Measurements from ENCODE around the gene CCDC177. TPM values are rescaled to one million over a fixed set of nuclear protein-coding genes. Genes with fewer than 3 reads are reported as not detected.

CCDC177 gene
- total RNA-seq, 1 donor from 2014 or later = 3.4 TPM

GRCh38 chr14:69543341-69544115 is 31.1 kb downstream of the CCDC177 start:
- Mint-ChIP-seq H3K36me3 (no peaks in the 10 kb centered on the region), H3K9me3 (peaks cover 6% of the 10 kb centered on the region), H3K4me1 (ENCODE audit: unreplicated experiment) (no peaks in the 10 kb centered on the region), H3K27ac (no peak overlapping the region), H3K4me3 (no peak overlapping the region), H3K27me3 (peaks cover 34% of the 10 kb centered on the region)
- TF ChIP-seq CTCF (conservative IDR thresholded peaks at IDR 0.05) = no peak
- no peak for DNase-seq (ENCODE audit: extremely low spot score, unreplicated experiment)

GRCh38 chr14:69542311-69542710 is 32.4 kb downstream of the CCDC177 start:
- no peak for TF ChIP-seq CTCF (conservative IDR thresholded peaks at IDR 0.05)
- Mint-ChIP-seq H3K4me1 (ENCODE audit: unreplicated experiment) (no peaks in the 10 kb centered on the region), H3K9me3 (peaks cover 6% of the 10 kb centered on the region), H3K27ac (no peak overlapping the region), H3K36me3 (no peaks in the 10 kb centered on the region), H3K27me3 (peaks cover 28% of the 10 kb centered on the region), H3K4me3 (no peak overlapping the region)
- DNase-seq (ENCODE audit: extremely low spot score, unreplicated experiment) = no peak

- no peak for TF ChIP-seq CTCF (conservative IDR thresholded peaks at IDR 0.05)
- H3K27me3 Mint-ChIP-seq = peaks cover 19% of the 10 kb centered on the region
- no peak for DNase-seq (ENCODE audit: extremely low spot score, unreplicated experiment)
- no peaks in the 10 kb centered on the region for H3K36me3 Mint-ChIP-seq
- no peak overlapping the region for H3K27ac Mint-ChIP-seq
- H3K4me3 Mint-ChIP-seq = no peak overlapping the region
- no peaks in the 10 kb centered on the region for H3K9me3 Mint-ChIP-seq
- H3K4me1 Mint-ChIP-seq (ENCODE audit: unreplicated experiment) = no peaks in the 10 kb centered on the region
Measured at GRCh38 chr14:69540654-69541335, 33.9 kb downstream of the CCDC177 start.

- H3K4me1 Mint-ChIP-seq (ENCODE audit: unreplicated experiment) = no peaks in the 10 kb centered on the region
- H3K27me3 Mint-ChIP-seq = peaks cover 18% of the 10 kb centered on the region
- no peaks in the 10 kb centered on the region for H3K9me3 Mint-ChIP-seq
- no peaks in the 10 kb centered on the region for H3K36me3 Mint-ChIP-seq
- H3K27ac Mint-ChIP-seq = no peak overlapping the region
- no peak for TF ChIP-seq CTCF (conservative IDR thresholded peaks at IDR 0.05)
- no peak overlapping the region for H3K4me3 Mint-ChIP-seq
- no peak for DNase-seq (ENCODE audit: extremely low spot score, unreplicated experiment)
Measured at GRCh38 chr14:69539631-69540410, 34.9 kb downstream of the CCDC177 start.

- H3K4me3 Mint-ChIP-seq = no peak overlapping the region
- no peak for TF ChIP-seq CTCF (conservative IDR thresholded peaks at IDR 0.05)
- no peaks in the 10 kb centered on the region for H3K4me1 Mint-ChIP-seq (ENCODE audit: unreplicated experiment)
- H3K27ac Mint-ChIP-seq = no peak overlapping the region
- no peaks in the 10 kb centered on the region for H3K36me3 Mint-ChIP-seq
- DNase-seq (ENCODE audit: extremely low spot score, unreplicated experiment) = no peak
- no peaks in the 10 kb centered on the region for H3K9me3 Mint-ChIP-seq
- H3K27me3 Mint-ChIP-seq = peaks cover 8% of the 10 kb centered on the region
Measured at GRCh38 chr14:69538766-69539165, 35.9 kb downstream of the CCDC177 start.

All from type B pancreatic cell (in vitro differentiated cells).